ENCODE results near the gene KRT74. TPM values are rescaled to one million over a fixed set of nuclear protein-coding genes. Genes with fewer than 3 reads are reported as not detected.

Gene KRT74
- total RNA-seq, 4 donors from 2014 or later: 2.0 to 44.4 (median 21.2) TPM

DNA sequence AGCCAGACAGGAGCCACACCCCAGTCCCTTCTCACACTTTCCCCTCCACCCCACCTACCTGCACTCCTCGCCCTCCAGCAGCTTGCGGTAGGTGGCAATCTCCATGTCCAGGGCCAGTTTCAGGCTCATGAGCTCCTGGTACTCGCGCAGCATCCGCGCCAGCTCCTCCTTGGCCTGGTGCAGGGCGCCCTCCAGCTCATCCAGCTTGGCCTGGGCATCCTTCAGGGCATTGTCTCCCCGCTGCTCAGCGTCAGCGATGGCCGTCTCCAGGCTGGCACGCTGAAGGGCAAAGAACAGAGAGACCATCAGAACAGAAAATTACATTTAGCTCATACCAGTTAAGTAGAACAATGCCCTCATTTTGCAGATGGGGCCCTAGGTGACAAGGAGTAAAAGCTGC is 5.5 kb downstream of the KRT74 start:
- peaks cover 14% of the 10 kb centered on the region for H3K27me3 ChIP-seq
- WGBS: 93% methylated on average over 12 of the region's 12 CpGs
- H3K4me3 ChIP-seq: no peak overlapping the region

GRCh38 chr12:52566847-52567291 is 6.8 kb downstream of the KRT74 start:
- TF ChIP-seq, protein P1, sequence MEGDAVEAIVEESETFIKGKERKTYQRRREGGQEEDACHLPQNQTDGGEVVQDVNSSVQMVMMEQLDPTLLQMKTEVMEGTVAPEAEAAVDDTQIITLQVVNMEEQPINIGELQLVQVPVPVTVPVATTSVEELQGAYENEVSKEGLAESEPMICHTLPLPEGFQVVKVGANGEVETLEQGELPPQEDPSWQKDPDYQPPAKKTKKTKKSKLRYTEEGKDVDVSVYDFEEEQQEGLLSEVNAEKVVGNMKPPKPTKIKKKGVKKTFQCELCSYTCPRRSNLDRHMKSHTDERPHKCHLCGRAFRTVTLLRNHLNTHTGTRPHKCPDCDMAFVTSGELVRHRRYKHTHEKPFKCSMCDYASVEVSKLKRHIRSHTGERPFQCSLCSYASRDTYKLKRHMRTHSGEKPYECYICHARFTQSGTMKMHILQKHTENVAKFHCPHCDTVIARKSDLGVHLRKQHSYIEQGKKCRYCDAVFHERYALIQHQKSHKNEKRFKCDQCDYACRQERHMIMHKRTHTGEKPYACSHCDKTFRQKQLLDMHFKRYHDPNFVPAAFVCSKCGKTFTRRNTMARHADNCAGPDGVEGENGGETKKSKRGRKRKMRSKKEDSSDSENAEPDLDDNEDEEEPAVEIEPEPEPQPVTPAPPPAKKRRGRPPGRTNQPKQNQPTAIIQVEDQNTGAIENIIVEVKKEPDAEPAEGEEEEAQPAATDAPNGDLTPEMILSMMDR (IDR thresholded peaks at IDR 0.05): no peak
- TF ChIP-seq POLR2A (IDR thresholded peaks at IDR 0.05) (no peak), POLR2AphosphoS5 (IDR thresholded peaks at IDR 0.05) (no peak), EP300 (IDR thresholded peaks at IDR 0.05) (no peak)
- no peak for DNase-seq (ENCODE audit: low spot score in 2 of 2)
- WGBS: 86% methylated on average over 5 of the region's 8 CpGs

More for the DNA sequence above, 5.5 kb downstream of the KRT74 start:
- Histone ChIP-seq H3K9me3 (no peaks in the 10 kb centered on the region), H3K27ac (no peak overlapping the region), H3K36me3 (no peaks in the 10 kb centered on the region), H3K4me1 (no peaks in the 10 kb centered on the region)
- no peak for DNase-seq (ENCODE audit: low spot score in 2 of 2)
- TF ChIP-seq POLR2AphosphoS5 (IDR thresholded peaks at IDR 0.05) (no peak), EP300 (IDR thresholded peaks at IDR 0.05) (no peak), POLR2A (IDR thresholded peaks at IDR 0.05) (no peak)
- TF ChIP-seq, protein P1 (IDR thresholded peaks at IDR 0.05): no peak

DNA sequence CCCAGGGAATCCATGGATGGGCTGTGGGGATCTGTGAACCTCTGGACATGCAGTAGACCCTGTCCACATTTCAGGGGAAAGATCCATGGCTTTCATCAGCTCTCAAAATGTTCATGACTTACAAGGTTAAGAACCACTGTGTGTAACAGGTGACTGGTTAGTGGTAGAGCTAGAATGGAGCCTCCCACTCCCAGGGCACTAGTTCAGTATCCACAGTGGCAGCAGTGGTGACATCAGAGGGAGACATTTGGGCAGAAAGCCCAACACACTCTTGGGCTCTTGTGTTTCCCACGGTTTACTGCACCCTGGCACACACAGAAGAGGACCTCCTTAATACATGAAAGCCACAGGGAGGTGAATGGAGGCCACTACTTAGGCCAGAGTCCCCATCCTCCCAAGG is 9.1 kb downstream of the KRT74 start:
- H3K9me3 ChIP-seq: no peaks in the 10 kb centered on the region
- 88% methylated on average over 1 of the region's 1 CpG for WGBS
- peaks cover 10% of the 10 kb centered on the region for H3K27me3 ChIP-seq
- no peaks in the 10 kb centered on the region for H3K4me1 ChIP-seq
- no peak overlapping the region for H3K4me3 ChIP-seq
- no peaks in the 10 kb centered on the region for H3K36me3 ChIP-seq
- no peak overlapping the region for H3K27ac ChIP-seq
- DNase-seq (ENCODE audit: low spot score in 2 of 2): no peak
- TF ChIP-seq POLR2A (IDR thresholded peaks at IDR 0.05) (no peak), EP300 (IDR thresholded peaks at IDR 0.05) (no peak), POLR2AphosphoS5 (IDR thresholded peaks at IDR 0.05) (no peak)
- TF ChIP-seq, protein P1 (IDR thresholded peaks at IDR 0.05): no peak

More at GRCh38 chr12:52566847-52567291, 6.8 kb downstream of the KRT74 start:
- Histone ChIP-seq H3K36me3 (no peaks in the 10 kb centered on the region), H3K27me3 (peaks cover 10% of the 10 kb centered on the region), H3K27ac (no peak overlapping the region), H3K4me1 (no peaks in the 10 kb centered on the region), H3K9me3 (no peaks in the 10 kb centered on the region), H3K4me3 (no peak overlapping the region)

DNA sequence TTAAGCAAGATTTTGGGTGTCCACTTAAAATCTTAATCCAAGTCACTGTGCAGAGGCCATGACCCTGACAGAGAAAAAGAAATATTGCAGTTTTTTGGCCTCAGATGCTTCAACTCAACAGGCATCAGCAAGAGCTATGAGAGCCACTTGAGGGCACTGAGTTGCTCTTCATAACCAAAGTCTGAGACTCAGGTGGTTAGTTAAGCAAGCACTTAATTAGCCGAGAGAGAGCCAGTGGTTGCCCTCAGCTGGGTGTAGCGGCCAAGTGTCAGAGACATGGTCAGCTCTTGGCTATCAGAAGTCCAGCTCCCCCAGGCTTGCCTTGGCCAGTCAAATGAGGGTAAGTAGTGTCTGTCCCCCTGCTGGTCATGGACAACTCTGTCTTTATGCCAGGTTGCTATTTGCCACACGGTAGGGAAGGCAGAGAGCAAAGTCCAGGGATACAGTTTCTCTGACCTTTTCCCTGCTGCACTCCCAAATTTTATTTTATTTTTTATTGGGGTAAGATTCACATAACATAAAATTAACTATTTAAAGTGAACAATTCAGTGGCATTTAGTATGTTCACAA is 11.7 kb downstream of the KRT74 start:
- H3K4me3 ChIP-seq: no peak overlapping the region
- WGBS: 82% methylated on average over 3 of the region's 3 CpGs
- DNase-seq (ENCODE audit: low spot score in 2 of 2): no peak
- peaks cover 9% of the 10 kb centered on the region for H3K27me3 ChIP-seq
- H3K4me1 ChIP-seq: no peaks in the 10 kb centered on the region
- no peaks in the 10 kb centered on the region for H3K9me3 ChIP-seq
- TF ChIP-seq EP300 (IDR thresholded peaks at IDR 0.05) (no peak), POLR2A (IDR thresholded peaks at IDR 0.05) (no peak), POLR2AphosphoS5 (IDR thresholded peaks at IDR 0.05) (no peak)
- TF ChIP-seq, protein P1 (IDR thresholded peaks at IDR 0.05): no peak
- H3K36me3 ChIP-seq: no peaks in the 10 kb centered on the region
- no peak overlapping the region for H3K27ac ChIP-seq

GRCh38 chr12:52559979-52560378 is 13.7 kb downstream of the KRT74 start:
- no peak for DNase-seq (ENCODE audit: low spot score in 2 of 2)
- H3K36me3 ChIP-seq: no peaks in the 10 kb centered on the region
- WGBS: 91% methylated on average over 4 of the region's 4 CpGs
- H3K27me3 ChIP-seq: peaks cover 12% of the 10 kb centered on the region
- no peak overlapping the region for H3K4me3 ChIP-seq
- H3K4me1 ChIP-seq: no peaks in the 10 kb centered on the region
- no peak overlapping the region for H3K27ac ChIP-seq
- no peaks in the 10 kb centered on the region for H3K9me3 ChIP-seq
- TF ChIP-seq, protein P1 (IDR thresholded peaks at IDR 0.05): no peak
- TF ChIP-seq EP300 (IDR thresholded peaks at IDR 0.05): no peak
- TF ChIP-seq POLR2AphosphoS5 (IDR thresholded peaks at IDR 0.05): no peak
- no peak for TF ChIP-seq POLR2A (IDR thresholded peaks at IDR 0.05)

All from suprapubic skin (tissue), 4 donors.